SH-SY5Y (cell line): ENCODE results near the gene CLTC.

Source experiments
- GATA2 ChIP-seq: IDR thresholded peaks from 2 replicates; pipeline ENCODE4 v1.6.1; 2011; ENCODE audit warnings: mild to moderate bottlenecking, low read depth, low read length
- GATA3 ChIP-seq: IDR thresholded peaks from 2 replicates; pipeline ENCODE4 v1.6.1; 2011; ENCODE audit warnings: low read depth, mild to moderate bottlenecking, low read length, moderate library complexity

GRCh38 chr17:59671386-59671785 lies 51.7 kb downstream of the CLTC start:
- TF ChIP-seq GATA3 (no peak), GATA2 (no peak)
